Stimulated activated naive B cell treated with anti-CD40 and anti-IgM and Interleukin-4, amounts not matched to agents 10 μg/mL and 1 μg/mL and 100 μg/mL, for 72 hours (primary cell): ENCODE measurements around the gene ESM1.

Experiments
- ATAC-seq, 2 donors: fragments of 150-1000 bp; cut with Tn5 transposase; replicated peaks; 2 replicates each; pipeline ENCODE4 v1.10.0; 2021; ENCODE audit warnings: moderate library complexity in 1 of 2
- DNase-seq: peaks from one replicate; pipeline ENCODE4 v3.0.0; 2021
- H3K27ac Mint-ChIP-seq: one replicate; pipeline ENCODE4 v1.8.0; 2022; ENCODE audit warnings: mild to moderate bottlenecking, mixed read lengths
- H3K27me3 Mint-ChIP-seq, 2 donors: one replicate each; pipeline ENCODE4 v1.8.0; 2022; ENCODE audit warnings: mixed read lengths in 2 of 2
- H3K36me3 Mint-ChIP-seq, 2 donors: one replicate each; pipeline ENCODE4 v1.8.0; 2022; ENCODE audit warnings: mixed read lengths in 2 of 2, mild to moderate bottlenecking in 1 of 2
- H3K4me1 Mint-ChIP-seq, 2 donors: one replicate each; pipeline ENCODE4 v1.8.0; 2022; ENCODE audit warnings: mixed read lengths in 2 of 2, mild to moderate bottlenecking in 1 of 2
- H3K4me3 Mint-ChIP-seq, 2 donors: one replicate each; pipeline ENCODE4 v1.8.0; 2022; ENCODE audit warnings: mild to moderate bottlenecking in 2 of 2, mixed read lengths in 2 of 2, moderate library complexity in 1 of 2
- H3K9me3 Mint-ChIP-seq, 2 donors: one replicate each; pipeline ENCODE4 v1.8.0; 2022; ENCODE audit warnings: mixed read lengths in 2 of 2, mild to moderate bottlenecking in 1 of 2

The ESM1 gene

DNA sequence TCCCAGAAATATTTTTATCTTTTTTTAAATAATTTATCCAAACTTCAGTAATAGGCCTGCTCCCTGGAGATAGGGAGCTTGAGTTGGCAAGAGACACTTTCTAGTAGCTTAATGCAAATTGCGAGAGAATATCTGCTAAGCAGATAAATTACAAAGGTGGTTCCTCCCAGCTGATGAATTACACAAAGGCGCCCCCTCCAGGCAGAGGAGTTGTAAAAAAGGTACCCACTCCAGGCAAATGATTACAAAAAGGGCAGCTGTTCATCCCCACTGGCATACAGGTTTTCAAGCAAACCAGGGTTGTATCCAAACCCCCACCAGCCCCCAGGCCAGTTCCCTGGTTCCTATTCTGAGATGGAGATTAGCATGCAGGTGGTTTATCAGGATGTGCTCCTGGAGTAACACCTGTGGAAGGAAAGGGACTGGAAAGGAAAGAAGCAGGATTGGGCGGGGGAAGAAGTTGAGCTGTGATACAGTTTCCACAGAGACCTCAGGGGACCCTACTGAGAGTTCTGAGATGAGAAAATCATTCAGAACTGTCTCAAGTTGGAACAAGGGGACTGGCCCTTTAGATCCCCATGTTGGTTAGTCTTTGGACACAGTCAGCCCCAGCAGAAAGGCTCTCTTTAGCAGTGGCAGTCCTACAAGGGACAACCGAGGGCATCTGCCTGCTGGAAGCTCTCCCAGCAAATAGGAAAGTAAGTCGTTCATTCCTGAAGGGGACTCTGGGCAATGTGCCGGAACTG lies 25.5 kb downstream of the ESM1 start:
- H3K27me3 Mint-ChIP-seq: peaks cover 5 to 8% of the 10 kb centered on the region in 2 donors
- no peak overlapping the region for H3K4me3 Mint-ChIP-seq
- H3K9me3 Mint-ChIP-seq: peaks cover 0 to 2% of the 10 kb centered on the region in 2 donors
- peaks cover 2 to 5% of the 10 kb centered on the region in 2 donors for H3K4me1 Mint-ChIP-seq
- DNase-seq (peak; percentile 14), ATAC-seq (peak; percentile 57 to 76)
- H3K36me3 Mint-ChIP-seq: no peaks in the 10 kb centered on the region
- no peak overlapping the region for H3K27ac Mint-ChIP-seq

DNA sequence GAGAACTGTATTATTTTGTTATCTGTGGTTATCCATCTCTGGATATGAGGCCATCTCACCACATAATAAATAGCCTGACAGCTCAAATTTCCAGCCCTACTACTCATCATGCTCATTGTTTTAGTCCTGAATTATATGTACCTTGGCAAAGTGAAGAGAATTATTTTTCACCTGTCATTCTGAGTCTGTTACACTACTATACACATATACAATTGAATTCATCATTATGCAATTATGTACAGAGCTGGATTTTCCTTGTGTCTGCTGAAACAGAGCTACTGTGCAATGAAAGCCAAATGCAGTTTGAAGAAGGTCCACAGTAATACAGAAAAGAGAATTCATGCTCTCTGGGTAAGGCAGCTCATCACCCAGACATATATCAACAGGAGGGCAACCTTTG lies 28.5 kb downstream of the ESM1 start:
- DNase-seq (no peak), ATAC-seq (no peak)
- peaks cover 0 to 4% of the 10 kb centered on the region in 2 donors for H3K9me3 Mint-ChIP-seq
- peaks cover 5 to 8% of the 10 kb centered on the region in 2 donors for H3K27me3 Mint-ChIP-seq
- no peak overlapping the region for H3K4me3 Mint-ChIP-seq
- peaks cover 2 to 5% of the 10 kb centered on the region in 2 donors for H3K4me1 Mint-ChIP-seq
- H3K36me3 Mint-ChIP-seq: peaks cover 0 to 2% of the 10 kb centered on the region in 2 donors
- H3K27ac Mint-ChIP-seq: no peak overlapping the region

DNA sequence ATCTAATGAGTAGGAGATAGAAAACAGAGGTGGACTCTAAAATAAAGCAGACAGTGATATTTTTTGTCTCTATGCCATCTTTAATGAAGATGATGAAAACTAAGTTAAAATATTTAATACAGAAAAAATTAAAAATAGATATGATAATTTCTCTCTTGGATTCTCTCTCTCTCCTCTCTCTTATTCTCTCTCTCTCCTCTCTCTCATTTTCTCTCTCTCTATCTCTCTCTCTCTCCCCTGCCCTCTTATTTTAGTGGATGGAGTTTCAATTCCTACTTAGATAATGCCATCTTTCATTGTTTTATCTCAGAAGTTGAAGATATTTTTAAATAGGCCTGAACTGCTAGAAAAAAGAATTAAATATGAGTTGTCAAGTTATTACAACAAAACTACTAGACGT lies 38.2 kb downstream of the ESM1 start:
- Mint-ChIP-seq H3K27me3 (no peaks in the 10 kb centered on the region), H3K4me3 (no peak overlapping the region), H3K4me1 (no peaks in the 10 kb centered on the region), H3K9me3 (peaks cover 0 to 3% of the 10 kb centered on the region in 2 donors), H3K36me3 (no peaks in the 10 kb centered on the region), H3K27ac (no peak overlapping the region)
- no peak for ATAC-seq
- DNase-seq: no peak

DNA sequence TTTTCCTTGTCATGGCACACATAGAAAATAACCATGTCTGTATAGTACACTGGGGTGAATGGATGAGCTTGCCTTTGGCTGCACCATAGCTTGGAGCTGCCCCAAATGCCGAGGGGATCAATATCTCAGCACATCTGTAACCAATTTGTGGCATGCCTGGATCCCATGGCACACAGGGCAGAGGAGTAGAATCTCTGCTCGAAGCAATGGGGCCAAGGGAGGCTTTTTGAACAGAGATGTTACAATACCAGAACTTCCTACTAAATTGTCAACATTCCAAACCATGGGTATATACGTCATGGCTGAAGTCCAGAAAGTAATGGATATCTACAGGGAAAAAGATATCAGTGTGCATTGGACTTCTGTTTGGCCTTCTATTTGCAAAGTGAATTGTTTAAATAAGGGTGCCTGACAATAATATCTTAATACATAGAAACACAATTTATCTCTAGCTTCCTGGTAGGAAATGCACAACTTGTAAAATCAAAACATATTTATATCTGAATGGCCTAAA lies 39.0 kb downstream of the ESM1 start:
- Mint-ChIP-seq H3K27me3 (no peaks in the 10 kb centered on the region), H3K36me3 (no peaks in the 10 kb centered on the region), H3K4me3 (no peak overlapping the region), H3K27ac (no peak overlapping the region), H3K4me1 (no peaks in the 10 kb centered on the region), H3K9me3 (peaks cover 0 to 3% of the 10 kb centered on the region in 2 donors)
- DNase-seq (no peak), ATAC-seq (no peak)

DNA sequence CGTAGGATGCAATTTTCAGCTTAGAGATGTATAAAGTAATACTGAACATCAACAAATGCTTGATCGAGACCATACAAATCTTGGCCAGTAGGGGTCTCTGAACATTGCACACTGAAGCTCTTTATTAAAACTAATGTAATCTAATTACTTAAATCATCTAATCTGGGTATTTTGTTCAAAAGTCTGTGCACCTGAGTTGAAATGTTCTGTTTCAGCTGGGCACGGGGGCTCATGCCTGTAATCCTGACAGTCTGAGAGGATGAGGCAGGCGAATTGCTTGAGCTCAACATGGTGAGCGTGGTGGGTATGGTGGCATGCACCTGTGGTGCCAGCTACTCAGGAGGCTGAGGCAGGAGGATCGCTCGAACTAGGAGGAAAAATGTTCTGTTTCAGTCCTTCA lies 41.0 kb downstream of the ESM1 start:
- peak; percentile 48 to 54 for ATAC-seq
- Mint-ChIP-seq H3K4me3 (no peak overlapping the region), H3K9me3 (peaks cover 0 to 3% of the 10 kb centered on the region in 2 donors), H3K27me3 (no peaks in the 10 kb centered on the region), H3K4me1 (no peaks in the 10 kb centered on the region), H3K27ac (no peak overlapping the region), H3K36me3 (no peaks in the 10 kb centered on the region)
- no peak for DNase-seq

DNA sequence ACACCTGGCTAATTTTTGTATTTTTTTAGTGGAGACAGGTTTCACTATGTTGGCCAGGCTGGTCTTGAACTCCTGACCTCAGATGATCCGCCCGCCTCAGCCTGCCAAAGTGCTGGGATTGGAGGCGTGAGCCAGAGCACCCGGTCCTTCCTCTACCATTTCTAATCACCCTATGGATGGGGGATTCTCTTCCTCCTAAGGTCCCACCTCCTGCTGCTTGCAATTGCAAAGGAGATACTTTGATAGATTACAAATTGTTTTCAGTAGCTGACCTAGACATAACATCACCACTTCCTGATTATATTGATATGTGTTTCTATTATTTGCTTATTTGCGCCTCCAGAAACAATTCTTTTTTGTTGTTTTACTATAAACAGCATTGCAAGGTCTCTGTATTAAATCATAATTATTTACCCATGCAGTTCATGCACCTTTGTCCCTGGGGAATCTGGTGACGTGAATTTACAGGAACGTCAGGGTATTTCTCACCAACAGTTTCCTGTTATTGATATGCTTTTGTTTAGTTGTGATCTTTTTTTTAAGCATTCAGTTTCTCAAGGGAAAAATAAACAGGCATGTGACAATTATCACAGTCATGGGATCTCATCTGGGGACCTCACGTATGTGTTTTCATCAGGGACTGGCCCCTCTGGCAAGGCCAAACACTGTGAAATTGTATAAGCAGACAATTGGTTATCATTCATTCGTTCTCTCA lies 43.2 kb downstream of the ESM1 start:
- ATAC-seq (peak in 1 of 2 donors; percentile 25), DNase-seq (no peak)
- no peaks in the 10 kb centered on the region for H3K36me3 Mint-ChIP-seq
- H3K27me3 Mint-ChIP-seq: no peaks in the 10 kb centered on the region
- no peaks in the 10 kb centered on the region for H3K9me3 Mint-ChIP-seq
- H3K27ac Mint-ChIP-seq: no peak overlapping the region
- no peak overlapping the region for H3K4me3 Mint-ChIP-seq
- no peaks in the 10 kb centered on the region for H3K4me1 Mint-ChIP-seq

DNA sequence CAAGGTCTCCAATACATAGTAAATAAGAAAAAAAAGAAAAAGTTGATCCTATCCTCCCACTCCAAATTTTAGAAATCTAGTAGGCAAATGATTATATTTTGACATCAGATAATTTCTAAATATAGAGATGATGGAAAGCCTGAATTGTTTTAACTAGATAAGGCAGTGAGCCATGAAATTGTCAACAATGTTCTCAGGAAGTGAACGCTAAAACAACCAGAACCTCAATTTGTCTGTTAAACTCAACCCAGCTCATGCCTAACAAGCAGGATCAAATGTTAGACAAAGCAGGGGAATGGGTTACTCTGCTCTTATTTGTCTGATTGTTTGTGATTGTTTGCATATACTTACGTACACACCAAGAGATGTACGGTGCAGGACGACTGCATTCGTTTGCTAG lies 49.2 kb downstream of the ESM1 start:
- no peak overlapping the region for H3K4me3 Mint-ChIP-seq
- no peaks in the 10 kb centered on the region for H3K36me3 Mint-ChIP-seq
- no peak overlapping the region for H3K27ac Mint-ChIP-seq
- H3K27me3 Mint-ChIP-seq: peaks cover 0 to 7% of the 10 kb centered on the region in 2 donors
- no peaks in the 10 kb centered on the region for H3K4me1 Mint-ChIP-seq
- H3K9me3 Mint-ChIP-seq: no peaks in the 10 kb centered on the region
- no peak for DNase-seq
- ATAC-seq: no peak

DNA sequence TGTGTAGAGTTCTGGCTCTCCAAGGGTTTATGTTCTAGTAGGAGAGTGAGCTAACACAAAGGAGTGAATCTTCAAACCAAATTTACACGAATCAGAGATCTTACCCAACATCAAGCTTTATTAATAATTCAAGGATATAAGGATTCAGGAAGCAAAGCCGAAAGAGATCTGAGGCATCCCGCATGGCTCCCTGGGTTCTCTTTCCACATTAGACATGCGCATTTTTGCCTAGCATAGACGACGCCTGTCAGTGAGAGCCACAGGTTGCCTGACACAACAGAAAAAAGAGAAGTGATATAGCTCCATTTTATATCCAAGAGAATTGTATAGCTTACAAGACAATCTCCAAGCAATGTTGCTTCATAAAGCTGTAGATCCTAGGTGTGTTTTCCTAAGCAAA lies 52.6 kb downstream of the ESM1 start:
- no peaks in the 10 kb centered on the region for H3K36me3 Mint-ChIP-seq
- no peaks in the 10 kb centered on the region for H3K4me1 Mint-ChIP-seq
- no peak for ATAC-seq
- peaks cover 0 to 7% of the 10 kb centered on the region in 2 donors for H3K27me3 Mint-ChIP-seq
- no peak overlapping the region for H3K27ac Mint-ChIP-seq
- no peak overlapping the region for H3K4me3 Mint-ChIP-seq
- H3K9me3 Mint-ChIP-seq: no peaks in the 10 kb centered on the region
- DNase-seq: no peak

DNA sequence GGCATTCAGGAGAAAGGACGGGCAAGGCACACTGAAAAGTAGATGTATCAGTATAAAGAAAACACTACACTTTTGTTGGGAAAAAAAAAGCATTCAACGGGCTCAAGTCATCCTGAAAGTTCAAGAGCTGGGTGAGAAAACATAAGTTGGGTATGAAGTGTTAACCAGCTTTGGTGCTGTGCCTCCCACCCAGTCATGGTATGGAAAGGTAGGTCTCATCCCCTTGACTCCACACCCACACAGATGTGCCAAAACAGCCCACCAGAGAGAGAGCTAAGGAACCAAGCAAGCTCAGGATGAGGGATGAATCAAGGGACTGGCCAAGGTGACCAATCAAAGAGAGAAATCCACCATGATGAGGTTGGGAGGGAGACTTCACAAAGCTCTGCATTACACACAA lies 54.7 kb downstream of the ESM1 start:
- no peaks in the 10 kb centered on the region for H3K36me3 Mint-ChIP-seq
- no peak overlapping the region for H3K4me3 Mint-ChIP-seq
- H3K4me1 Mint-ChIP-seq: no peaks in the 10 kb centered on the region
- no peak overlapping the region for H3K27ac Mint-ChIP-seq
- DNase-seq (no peak), ATAC-seq (no peak)
- peaks cover 0 to 3% of the 10 kb centered on the region in 2 donors for H3K9me3 Mint-ChIP-seq
- H3K27me3 Mint-ChIP-seq: peaks cover 0 to 7% of the 10 kb centered on the region in 2 donors
